ENCODE data around the gene CD274. TPM values are rescaled to one million over a fixed set of nuclear protein-coding genes. Genes with fewer than 3 reads are reported as not detected.

Gene CD274
- polyA plus RNA-seq, 1 donor from 2014 or later = 0.16 TPM

DNA sequence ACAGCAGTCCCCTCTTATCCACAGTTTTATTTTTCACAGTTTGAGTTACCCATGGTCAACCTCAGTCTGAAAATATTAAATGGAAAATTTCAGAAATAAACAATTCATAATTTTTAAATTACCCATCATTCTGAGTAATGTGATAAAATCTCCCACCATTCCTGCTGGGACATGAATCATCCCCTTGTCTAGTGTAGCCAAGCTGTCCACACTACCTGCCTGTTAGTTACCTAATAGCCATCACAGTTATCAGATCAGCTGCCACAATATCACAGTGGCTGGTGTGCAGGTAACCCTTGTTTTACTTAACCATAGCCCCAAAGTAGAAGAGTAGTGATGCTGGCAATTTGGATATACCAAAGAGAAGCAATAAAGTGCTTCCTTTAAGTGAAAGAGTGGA is 23.3 kb upstream of the CD274 start:
- Histone ChIP-seq H3K27me3 (ENCODE audit: insufficient read depth, low read depth, low read length) (no peaks in the 10 kb centered on the region), H3K79me2 (replicated peaks; ENCODE audit: insufficient read depth, low read length) (no peaks in the 10 kb centered on the region), H3K4me2 (ENCODE audit: low read length) (no peak overlapping the region), H3K27ac (ENCODE audit: low read length) (no peak overlapping the region), H2AFZ (ENCODE audit: low read depth, low read length) (no peak overlapping the region), H3K4me3 (ENCODE audit: low read length) (no peak overlapping the region), H3K9me3 (ENCODE audit: low read length) (no peaks in the 10 kb centered on the region), H3F3A (ENCODE audit: insufficient read depth, low read length, poor library complexity, severe bottlenecking) (no peaks in the 10 kb centered on the region), H3K9ac (ENCODE audit: low read length) (no peak overlapping the region), H3K9me2 (ENCODE audit: insufficient read depth, low read length) (no peaks in the 10 kb centered on the region), H4K20me1 (ENCODE audit: insufficient read depth) (no peaks in the 10 kb centered on the region), H3K36me3 (ENCODE audit: insufficient read depth, low read length) (no peaks in the 10 kb centered on the region)
- TF ChIP-seq RAD21 (conservative IDR thresholded peaks at IDR 0.05) = no peak
- TF ChIP-seq MXI1 (conservative IDR thresholded peaks at IDR 0.05; ENCODE audit: poor library complexity, severe bottlenecking) = no peak
- no peak for TF ChIP-seq EZH2 (IDR thresholded peaks at IDR 0.05; ENCODE audit: borderline replicate concordance, insufficient read depth, low read length, poor library complexity, severe bottlenecking)
- TF ChIP-seq, protein P1, sequence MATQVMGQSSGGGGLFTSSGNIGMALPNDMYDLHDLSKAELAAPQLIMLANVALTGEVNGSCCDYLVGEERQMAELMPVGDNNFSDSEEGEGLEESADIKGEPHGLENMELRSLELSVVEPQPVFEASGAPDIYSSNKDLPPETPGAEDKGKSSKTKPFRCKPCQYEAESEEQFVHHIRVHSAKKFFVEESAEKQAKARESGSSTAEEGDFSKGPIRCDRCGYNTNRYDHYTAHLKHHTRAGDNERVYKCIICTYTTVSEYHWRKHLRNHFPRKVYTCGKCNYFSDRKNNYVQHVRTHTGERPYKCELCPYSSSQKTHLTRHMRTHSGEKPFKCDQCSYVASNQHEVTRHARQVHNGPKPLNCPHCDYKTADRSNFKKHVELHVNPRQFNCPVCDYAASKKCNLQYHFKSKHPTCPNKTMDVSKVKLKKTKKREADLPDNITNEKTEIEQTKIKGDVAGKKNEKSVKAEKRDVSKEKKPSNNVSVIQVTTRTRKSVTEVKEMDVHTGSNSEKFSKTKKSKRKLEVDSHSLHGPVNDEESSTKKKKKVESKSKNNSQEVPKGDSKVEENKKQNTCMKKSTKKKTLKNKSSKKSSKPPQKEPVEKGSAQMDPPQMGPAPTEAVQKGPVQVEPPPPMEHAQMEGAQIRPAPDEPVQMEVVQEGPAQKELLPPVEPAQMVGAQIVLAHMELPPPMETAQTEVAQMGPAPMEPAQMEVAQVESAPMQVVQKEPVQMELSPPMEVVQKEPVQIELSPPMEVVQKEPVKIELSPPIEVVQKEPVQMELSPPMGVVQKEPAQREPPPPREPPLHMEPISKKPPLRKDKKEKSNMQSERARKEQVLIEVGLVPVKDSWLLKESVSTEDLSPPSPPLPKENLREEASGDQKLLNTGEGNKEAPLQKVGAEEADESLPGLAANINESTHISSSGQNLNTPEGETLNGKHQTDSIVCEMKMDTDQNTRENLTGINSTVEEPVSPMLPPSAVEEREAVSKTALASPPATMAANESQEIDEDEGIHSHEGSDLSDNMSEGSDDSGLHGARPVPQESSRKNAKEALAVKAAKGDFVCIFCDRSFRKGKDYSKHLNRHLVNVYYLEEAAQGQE (IDR thresholded peaks at IDR 0.05; ENCODE audit: borderline replicate concordance) = no peak
- TF ChIP-seq, protein P2, sequence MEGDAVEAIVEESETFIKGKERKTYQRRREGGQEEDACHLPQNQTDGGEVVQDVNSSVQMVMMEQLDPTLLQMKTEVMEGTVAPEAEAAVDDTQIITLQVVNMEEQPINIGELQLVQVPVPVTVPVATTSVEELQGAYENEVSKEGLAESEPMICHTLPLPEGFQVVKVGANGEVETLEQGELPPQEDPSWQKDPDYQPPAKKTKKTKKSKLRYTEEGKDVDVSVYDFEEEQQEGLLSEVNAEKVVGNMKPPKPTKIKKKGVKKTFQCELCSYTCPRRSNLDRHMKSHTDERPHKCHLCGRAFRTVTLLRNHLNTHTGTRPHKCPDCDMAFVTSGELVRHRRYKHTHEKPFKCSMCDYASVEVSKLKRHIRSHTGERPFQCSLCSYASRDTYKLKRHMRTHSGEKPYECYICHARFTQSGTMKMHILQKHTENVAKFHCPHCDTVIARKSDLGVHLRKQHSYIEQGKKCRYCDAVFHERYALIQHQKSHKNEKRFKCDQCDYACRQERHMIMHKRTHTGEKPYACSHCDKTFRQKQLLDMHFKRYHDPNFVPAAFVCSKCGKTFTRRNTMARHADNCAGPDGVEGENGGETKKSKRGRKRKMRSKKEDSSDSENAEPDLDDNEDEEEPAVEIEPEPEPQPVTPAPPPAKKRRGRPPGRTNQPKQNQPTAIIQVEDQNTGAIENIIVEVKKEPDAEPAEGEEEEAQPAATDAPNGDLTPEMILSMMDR (IDR thresholded peaks at IDR 0.05; ENCODE audit: poor library complexity, severe bottlenecking) = no peak
- TF ChIP-seq SMC3 (conservative IDR thresholded peaks at IDR 0.05; ENCODE audit: poor library complexity) = no peak
- TF ChIP-seq POLR2AphosphoS5 (IDR thresholded peaks at IDR 0.05) = no peak
- no peak for TF ChIP-seq EP300 (conservative IDR thresholded peaks at IDR 0.05; ENCODE audit: poor library complexity, severe bottlenecking)
- no peak for TF ChIP-seq TAF1 (IDR thresholded peaks at IDR 0.05; ENCODE audit: low read depth)

DNA sequence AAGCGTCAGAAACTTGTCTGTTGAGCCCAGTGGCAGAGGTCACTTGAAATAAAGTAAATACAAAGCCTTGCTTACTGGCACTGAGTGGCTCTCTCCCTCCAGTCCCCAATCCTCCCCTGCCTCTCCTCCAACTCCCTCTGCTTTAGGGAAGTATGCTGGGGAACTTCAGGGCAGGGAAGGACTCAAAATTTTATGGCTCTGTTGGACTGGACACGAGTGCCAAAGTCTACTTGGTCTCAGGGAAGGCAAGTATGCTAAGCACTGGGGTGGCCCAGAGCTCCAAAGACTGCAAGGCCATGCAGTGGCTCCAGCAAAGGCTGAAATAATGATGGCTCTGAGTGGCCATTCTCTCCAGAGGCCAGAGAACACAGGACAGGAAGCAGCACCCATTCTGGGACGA is 22.2 kb upstream of the CD274 start:
- no peak overlapping the region for H3K4me3 ChIP-seq (ENCODE audit: low read length)
- H4K20me1 ChIP-seq (ENCODE audit: insufficient read depth) = no peaks in the 10 kb centered on the region
- H3K9me2 ChIP-seq (ENCODE audit: insufficient read depth, low read length) = no peaks in the 10 kb centered on the region
- no peak overlapping the region for H3K9ac ChIP-seq (ENCODE audit: low read length)
- no peaks in the 10 kb centered on the region for H3K79me2 ChIP-seq (replicated peaks; ENCODE audit: insufficient read depth, low read length)
- TF ChIP-seq EP300 (conservative IDR thresholded peaks at IDR 0.05; ENCODE audit: poor library complexity, severe bottlenecking) (no peak), RAD21 (conservative IDR thresholded peaks at IDR 0.05) (no peak), SMC3 (conservative IDR thresholded peaks at IDR 0.05; ENCODE audit: poor library complexity) (no peak), TAF1 (IDR thresholded peaks at IDR 0.05; ENCODE audit: low read depth) (no peak), EZH2 (IDR thresholded peaks at IDR 0.05; ENCODE audit: borderline replicate concordance, insufficient read depth, low read length, poor library complexity, severe bottlenecking) (no peak), MXI1 (conservative IDR thresholded peaks at IDR 0.05; ENCODE audit: poor library complexity, severe bottlenecking) (no peak), POLR2AphosphoS5 (IDR thresholded peaks at IDR 0.05) (no peak)
- TF ChIP-seq, protein P2 (IDR thresholded peaks at IDR 0.05; ENCODE audit: poor library complexity, severe bottlenecking) = no peak
- TF ChIP-seq, protein P1 (IDR thresholded peaks at IDR 0.05; ENCODE audit: borderline replicate concordance) = no peak
- no peaks in the 10 kb centered on the region for H3K36me3 ChIP-seq (ENCODE audit: insufficient read depth, low read length)
- H3K27ac ChIP-seq (ENCODE audit: low read length) = no peak overlapping the region
- H3F3A ChIP-seq (ENCODE audit: insufficient read depth, low read length, poor library complexity, severe bottlenecking) = no peaks in the 10 kb centered on the region
- H3K9me3 ChIP-seq (ENCODE audit: low read length) = no peaks in the 10 kb centered on the region
- no peak overlapping the region for H3K4me2 ChIP-seq (ENCODE audit: low read length)
- H2AFZ ChIP-seq (ENCODE audit: low read depth, low read length) = no peak overlapping the region
- H3K27me3 ChIP-seq (ENCODE audit: insufficient read depth, low read depth, low read length) = no peaks in the 10 kb centered on the region

Data from neural cell (in vitro differentiated cells).